Endothelial cell of umbilical vein (primary cell): Measurements from ENCODE around the gene RNF11. TPM values are rescaled to one million over a fixed set of nuclear protein-coding genes. Genes with fewer than 3 reads are reported as not detected.

Source experiments
- BruUV-seq: library from RNA; stranded (reverse); fragments of 400-500 nt; replicated peaks from 2 replicates; lab custom pipeline; 2021; lab: Mats Ljungman, UMichigan
- CTCF ChIA-PET: fragments of 300-600, 350-600 bp; sonication (Branson Sonifier 250); formaldehyde crosslinking; loops from one replicate; lab custom pipeline; 2021; ENCODE audit warnings: antibody characterized with exemption, inconsistent platforms; lab: Charles Lee
- POLR2A ChIA-PET: fragments of 300-600, 350-600 bp; sonication (Branson Sonifier 250); formaldehyde crosslinking; loops from one replicate; lab custom pipeline; 2021; ENCODE audit warnings: antibody characterized with exemption, inconsistent platforms; lab: Charles Lee
- DNase-seq: peaks from one replicate; pipeline ENCODE4 v3.0.0-alpha.2; 2011; ENCODE audit warnings: low read depth, low spot score
- FAIRE-seq: peaks from 2 replicates; lab custom pipeline; 2011; peaks lifted over from hg19 to GRCh38; lab: Jason Lieb, UNC
- H2AFZ ChIP-seq: 2 replicates; pipeline ENCODE4 v1.6.0; 2012; ENCODE audit warnings: low read depth, low read length, control low read depth, inconsistent platforms
- H3K27ac ChIP-seq: 2 replicates; pipeline ENCODE4 v1.5.1; 2011; ENCODE audit warnings: low read depth, mild to moderate bottlenecking, control low read depth, low read length, moderate library complexity; ENCODE audit not compliant: insufficient read depth
- H3K27me3 ChIP-seq, 2 experiments: 2 replicates each; pipeline versions ENCODE4 v1.6.0 to v1.6.1; 2011; ENCODE audit warnings: low read length in 2 of 2, mixed read lengths in 1 of 2; ENCODE audit not compliant: control insufficient read depth in 2 of 2, insufficient read depth in 2 of 2
- H3K36me3 ChIP-seq, 2 experiments: 2 replicates in 1 of 2; 3 replicates in 1 of 2; pipeline ENCODE4 v1.5.1; 2011; ENCODE audit warnings: low read length in 2 of 2, mild to moderate bottlenecking in 1 of 2, moderate library complexity in 1 of 2; ENCODE audit not compliant: control insufficient read depth in 2 of 2, insufficient read depth in 2 of 2; ENCODE audit errors: extremely low read depth in 1 of 2
- H3K4me1 ChIP-seq: 3 replicates; pipeline ENCODE4 v1.5.1; 2011; ENCODE audit warnings: mild to moderate bottlenecking, low read length; ENCODE audit not compliant: control insufficient read depth, insufficient read depth; ENCODE audit errors: extremely low read depth
- H3K4me2 ChIP-seq: 2 replicates; pipeline ENCODE4 v1.6.1; 2011; ENCODE audit warnings: low read length, control low read depth, mixed read lengths; ENCODE audit not compliant: insufficient read depth
- H3K4me3 ChIP-seq, 3 experiments: fragments of 200-600 bp in 1 of 3; sonication (generic), shearing (Covaris generic) in 1 of 3; replicated peaks in 1 of 3; 2 replicates each; pipeline ENCODE4 v1.5.1; 2011 to 2016; ENCODE audit warnings: control low read depth in 3 of 3, low read length in 3 of 3, mild to moderate bottlenecking in 2 of 3, inconsistent platforms in 1 of 3, low read depth in 1 of 3, moderate library complexity in 1 of 3; ENCODE audit not compliant: insufficient read depth in 1 of 3
- H3K79me2 ChIP-seq: 2 replicates; pipeline ENCODE4 v1.6.0; 2012; ENCODE audit warnings: low read length, inconsistent platforms; ENCODE audit not compliant: control insufficient read depth, insufficient read depth
- H3K9ac ChIP-seq: replicated peaks from 2 replicates; pipeline ENCODE3; 2011; ENCODE audit warnings: low read length, control low read depth; ENCODE audit not compliant: insufficient read depth; ENCODE audit errors: extremely low read depth
- H3K9me1 ChIP-seq: replicated peaks from 3 replicates; pipeline ENCODE4 v1.6.0; 2011; ENCODE audit warnings: mild to moderate bottlenecking, low read length; ENCODE audit not compliant: control insufficient read depth, insufficient read depth; ENCODE audit errors: extremely low read depth
- H3K9me3 ChIP-seq: replicated peaks from 2 replicates; pipeline ENCODE4 v1.5.1; 2012; ENCODE audit warnings: low read length, inconsistent platforms; ENCODE audit not compliant: control insufficient read depth, insufficient read depth
- H4K20me1 ChIP-seq: replicated peaks from 2 replicates; pipeline ENCODE3; 2011; ENCODE audit warnings: mild to moderate bottlenecking, low read length; ENCODE audit not compliant: control insufficient read depth, insufficient read depth; ENCODE audit errors: extremely low read depth
- EZH2 ChIP-seq: IDR thresholded peaks from 2 replicates; pipeline ENCODE4 v1.6.1; 2012; ENCODE audit warnings: borderline replicate concordance, low read depth, mild to moderate bottlenecking, moderate library complexity, low read length, inconsistent platforms; ENCODE audit not compliant: severe bottlenecking
- FOS ChIP-seq: IDR thresholded peaks from 2 replicates; pipeline ENCODE4 v1.6.1; 2011; ENCODE audit warnings: mild to moderate bottlenecking, low read length, moderate library complexity, borderline replicate concordance; ENCODE audit not compliant: insufficient read depth
- GATA2 ChIP-seq: IDR thresholded peaks from 2 replicates; pipeline ENCODE4 v1.7.0; 2011; ENCODE audit warnings: low read depth, mild to moderate bottlenecking, moderate library complexity, mixed read lengths, low read length; ENCODE audit not compliant: insufficient read length, insufficient read depth
- JUN ChIP-seq: IDR thresholded peaks from 2 replicates; pipeline ENCODE4 v1.6.1; 2011; ENCODE audit warnings: borderline replicate concordance, low read depth; ENCODE audit not compliant: insufficient read length, insufficient read depth
- MYC ChIP-seq: IDR thresholded peaks from one replicate; pipeline ENCODE4 v1.6.1; 2011; ENCODE audit warnings: mild to moderate bottlenecking, low read depth, low read length
- POLR2A ChIP-seq: IDR thresholded peaks from 2 replicates; pipeline ENCODE4 v1.6.1; 2012; ENCODE audit warnings: low read depth, mild to moderate bottlenecking, control low read depth, low read length
- POLR2AphosphoS5 ChIP-seq: IDR thresholded peaks from 2 replicates; pipeline ENCODE4 v1.6.1; 2012; ENCODE audit warnings: low read depth, mild to moderate bottlenecking, control low read depth, low read length, moderate library complexity; ENCODE audit not compliant: insufficient read depth
- dilution Hi-C: fragments of 300-500 bp; cut with MboI; formaldehyde crosslinking; loops from one replicate; pipeline ENCODE4 v1.15.0; 2019; ENCODE audit warnings: low sequenced_read_pairs; ENCODE audit not compliant: extremely low pct_ligation_motif_present
- intact Hi-C: fragments of 100-400 bp; cut with micrococcal nuclease; formaldehyde crosslinking; loops from one replicate; pipeline ENCODE4 v1.10.0; 2022
- polyA plus RNA-seq, 4 experiments: library from polyadenylated mRNA; depleted of rRNA in 3 of 4; stranded (reverse) in 3 of 4; unstranded in 1 of 4; fragments of >200 nt; gene quantifications; 2 replicates each; pipeline versions ENCODE4 v1.2.1 to v1.2.3, GENCODE V29; 2011 to 2012; ENCODE audit warnings: missing spikeins in 1 of 4
- total RNA-seq: library from RNA; stranded (reverse); gene quantifications from 2 replicates; pipeline ENCODE4 v1.2.3, GENCODE V29; 2021
- TF ChIP-seq, protein P1 (sequence below): IDR thresholded peaks from 2 replicates; pipeline ENCODE4 v1.6.1; 2011; ENCODE audit not compliant: insufficient read depth, insufficient read length
- TF ChIP-seq, protein P2 (sequence below), 2 donors: IDR thresholded peaks; 1 replicate in 1 of 2; 2 replicates in 1 of 2; pipeline ENCODE4 v1.5.1; 2011; ENCODE audit warnings: low read length in 2 of 2, mild to moderate bottlenecking in 2 of 2, moderate library complexity in 2 of 2, control low read depth in 1 of 2, inconsistent platforms in 1 of 2, low read depth in 1 of 2; ENCODE audit not compliant: insufficient read depth in 1 of 2; ENCODE audit errors: extremely low read depth in 1 of 2

The RNF11 gene
- total and polyA plus RNA-seq, 2 donors (not counting 3 experiments of a cell fraction or from before 2014, with no cell fraction given): 75.2 to 82.9 TPM

DNA sequence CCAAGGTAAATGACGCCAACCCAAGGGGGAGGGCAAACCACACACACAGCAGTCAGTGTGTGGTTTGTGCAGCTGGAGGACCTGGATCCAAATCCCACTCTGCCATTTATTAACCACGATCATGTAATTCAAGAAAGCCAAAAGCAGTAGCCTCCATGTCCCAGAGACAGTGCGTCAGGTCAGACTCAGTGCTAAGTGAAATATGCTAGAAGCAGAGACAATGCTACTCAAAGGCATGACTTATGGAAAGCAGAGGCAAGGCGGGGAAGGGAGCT, 80.7 kb downstream of the RNF11 start:
- H2AFZ ChIP-seq: no peak overlapping the region
- dilution Hi-C loops: no loop called here

DNA sequence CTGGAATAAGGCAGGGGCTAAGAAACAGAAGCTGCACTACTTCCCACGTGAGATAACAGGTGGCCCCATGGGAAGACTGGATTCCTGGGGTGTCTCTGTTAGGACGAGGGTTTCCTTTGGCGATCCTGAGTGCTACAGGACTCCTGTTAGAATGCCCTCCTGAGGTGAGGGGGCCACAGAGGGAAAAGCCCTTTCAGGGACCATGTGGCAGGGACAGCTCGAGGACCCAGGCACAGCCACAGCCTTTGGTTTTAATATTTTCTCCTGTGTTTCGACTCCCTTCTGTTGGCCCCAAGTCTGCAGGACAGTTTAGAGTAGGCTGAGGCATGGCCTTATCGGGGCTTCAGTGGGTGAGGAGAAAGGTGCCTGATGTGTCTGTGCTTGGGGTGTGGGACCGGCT, 81.7 kb downstream of the RNF11 start:
- peaks cover 27% of the 10 kb centered on the region for H3K4me1 ChIP-seq
- no peak for DNase-seq
- FAIRE-seq: no peak
- no peaks in the 10 kb centered on the region for H3K9me3 ChIP-seq
- intact Hi-C loops (no loop called here), dilution Hi-C loops (no loop called here)
- H3K4me3 ChIP-seq: no peak overlapping the region
- no peak for TF ChIP-seq EZH2
- no peak for TF ChIP-seq POLR2AphosphoS5
- TF ChIP-seq MYC: no peak
- TF ChIP-seq POLR2A: no peak
- TF ChIP-seq JUN: no peak
- no peak for TF ChIP-seq GATA2
- no peak for TF ChIP-seq FOS
- TF ChIP-seq, protein P1, sequence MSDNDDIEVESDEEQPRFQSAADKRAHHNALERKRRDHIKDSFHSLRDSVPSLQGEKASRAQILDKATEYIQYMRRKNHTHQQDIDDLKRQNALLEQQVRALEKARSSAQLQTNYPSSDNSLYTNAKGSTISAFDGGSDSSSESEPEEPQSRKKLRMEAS: no peak
- TF ChIP-seq, protein P2, sequence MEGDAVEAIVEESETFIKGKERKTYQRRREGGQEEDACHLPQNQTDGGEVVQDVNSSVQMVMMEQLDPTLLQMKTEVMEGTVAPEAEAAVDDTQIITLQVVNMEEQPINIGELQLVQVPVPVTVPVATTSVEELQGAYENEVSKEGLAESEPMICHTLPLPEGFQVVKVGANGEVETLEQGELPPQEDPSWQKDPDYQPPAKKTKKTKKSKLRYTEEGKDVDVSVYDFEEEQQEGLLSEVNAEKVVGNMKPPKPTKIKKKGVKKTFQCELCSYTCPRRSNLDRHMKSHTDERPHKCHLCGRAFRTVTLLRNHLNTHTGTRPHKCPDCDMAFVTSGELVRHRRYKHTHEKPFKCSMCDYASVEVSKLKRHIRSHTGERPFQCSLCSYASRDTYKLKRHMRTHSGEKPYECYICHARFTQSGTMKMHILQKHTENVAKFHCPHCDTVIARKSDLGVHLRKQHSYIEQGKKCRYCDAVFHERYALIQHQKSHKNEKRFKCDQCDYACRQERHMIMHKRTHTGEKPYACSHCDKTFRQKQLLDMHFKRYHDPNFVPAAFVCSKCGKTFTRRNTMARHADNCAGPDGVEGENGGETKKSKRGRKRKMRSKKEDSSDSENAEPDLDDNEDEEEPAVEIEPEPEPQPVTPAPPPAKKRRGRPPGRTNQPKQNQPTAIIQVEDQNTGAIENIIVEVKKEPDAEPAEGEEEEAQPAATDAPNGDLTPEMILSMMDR (IDR thresholded peaks at IDR 0.05; ENCODE audit: extremely low read depth in 1 of 2, insufficient read depth in 1 of 2, low read depth in 1 of 2, low read length in 2 of 2): no peak
- ChIA-PET CTCF (no interaction called here), POLR2A (no interaction called here)
- no peak overlapping the region for H3K9ac ChIP-seq
- H4K20me1 ChIP-seq: no peaks in the 10 kb centered on the region
- H3K27me3 ChIP-seq: no peaks in the 10 kb centered on the region
- no peak overlapping the region for H2AFZ ChIP-seq
- H3K9me1 ChIP-seq: no peaks in the 10 kb centered on the region
- H3K27ac ChIP-seq: no peak overlapping the region
- H3K36me3 ChIP-seq: no peaks in the 10 kb centered on the region
- H3K4me2 ChIP-seq: no peak overlapping the region
- no TSS peak for BruUV-seq
- no peaks in the 10 kb centered on the region for H3K79me2 ChIP-seq

More for the DNA sequence above, 80.7 kb downstream of the RNF11 start:
- Histone ChIP-seq H3K9me3 (no peaks in the 10 kb centered on the region), H3K36me3 (no peaks in the 10 kb centered on the region), H3K4me2 (no peak overlapping the region), H3K4me1 (peaks cover 27% of the 10 kb centered on the region), H4K20me1 (no peaks in the 10 kb centered on the region), H3K9me1 (no peaks in the 10 kb centered on the region), H3K9ac (no peak overlapping the region), H3K27ac (no peak overlapping the region), H3K4me3 (no peak overlapping the region), H3K27me3 (no peaks in the 10 kb centered on the region), H3K79me2 (no peaks in the 10 kb centered on the region)
- CTCF ChIA-PET: no interaction called here
- BruUV-seq: no TSS peak
- POLR2A ChIA-PET: no interaction called here
- DNase-seq: no peak
- no peak for TF ChIP-seq MYC
- no peak for TF ChIP-seq GATA2
- TF ChIP-seq JUN: no peak
- no peak for FAIRE-seq
- intact Hi-C loops: no loop called here
